SW 1271 (cell line): ENCODE data around the gene IL17B.
"Not testable (repeated sequence)": the region's sequence is repeated elsewhere in the genome, so short reads cannot be mapped to it uniquely, and the experiment has no call there.

Source experiments
- DNase-seq, 2 experiments: peaks; one replicate each; lab custom pipeline; 2025; lab: John Stamatoyannopoulos, UW

The IL17B gene

DNA sequence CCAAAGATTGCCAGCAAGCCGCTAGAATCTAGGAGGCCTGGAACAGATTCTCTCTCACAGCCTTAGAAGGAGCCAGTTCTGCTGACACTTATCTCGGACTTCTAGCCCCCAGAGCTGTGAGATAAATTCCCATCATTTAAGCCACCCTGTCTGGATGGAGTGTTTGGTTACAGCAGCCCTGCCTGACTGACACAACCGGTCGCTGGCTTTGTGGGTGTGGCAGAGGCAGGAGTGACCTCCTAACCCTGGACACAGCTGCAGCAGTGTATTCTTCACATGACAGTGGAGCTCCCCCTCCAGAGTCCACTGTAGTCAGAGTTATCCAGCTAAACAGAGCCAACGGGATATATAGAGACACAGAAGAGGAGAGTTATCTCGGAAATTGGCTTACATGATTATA, 21.2 kb upstream of the IL17B start:
- no peak for DNase-seq

DNA sequence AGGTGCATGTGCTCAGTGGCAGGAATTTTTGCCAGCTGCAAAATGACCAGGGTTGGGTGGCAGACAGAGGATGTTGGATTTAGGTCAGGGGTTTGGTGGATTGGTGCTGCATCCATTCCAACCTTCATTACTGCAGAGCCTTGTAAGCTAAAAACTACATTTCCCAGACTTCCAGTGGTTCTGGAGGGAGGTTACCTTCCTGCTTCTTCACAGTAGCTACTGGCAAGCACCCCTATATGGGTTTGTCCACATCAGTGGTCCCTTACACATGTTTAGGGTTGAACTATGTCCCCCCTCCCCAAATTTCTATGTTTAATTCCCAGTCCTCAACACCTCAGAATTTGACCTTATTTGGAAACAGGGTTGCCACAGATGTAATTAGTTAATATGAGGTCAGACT, 20.7 kb upstream of the IL17B start:
- DNase-seq: no peak

DNA sequence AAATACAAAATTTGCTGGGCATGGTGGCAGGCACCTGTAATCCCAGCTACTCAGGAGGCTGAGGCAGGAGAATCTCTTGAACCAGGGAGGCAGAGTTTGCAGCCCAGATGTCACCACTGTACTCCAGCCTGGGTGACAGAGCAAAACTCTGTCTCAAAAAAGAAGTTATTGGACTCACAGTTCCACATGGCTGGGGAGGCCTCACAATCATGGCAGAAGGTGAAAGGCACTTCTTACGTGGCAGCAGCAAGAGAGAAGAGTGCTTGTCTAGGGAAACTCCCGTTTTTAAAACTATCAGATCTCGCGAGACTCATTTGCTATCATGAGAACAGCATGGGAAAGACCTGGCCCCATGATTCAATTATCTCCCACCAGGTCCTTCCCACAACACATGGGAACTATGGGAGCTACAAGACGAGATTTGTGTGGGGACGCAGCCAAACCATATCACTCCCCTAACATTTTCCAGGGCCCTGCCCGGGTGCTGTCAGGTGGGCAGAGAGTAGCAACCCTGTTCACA, 19.7 kb upstream of the IL17B start:
- not testable (repeated sequence) for DNase-seq

DNA sequence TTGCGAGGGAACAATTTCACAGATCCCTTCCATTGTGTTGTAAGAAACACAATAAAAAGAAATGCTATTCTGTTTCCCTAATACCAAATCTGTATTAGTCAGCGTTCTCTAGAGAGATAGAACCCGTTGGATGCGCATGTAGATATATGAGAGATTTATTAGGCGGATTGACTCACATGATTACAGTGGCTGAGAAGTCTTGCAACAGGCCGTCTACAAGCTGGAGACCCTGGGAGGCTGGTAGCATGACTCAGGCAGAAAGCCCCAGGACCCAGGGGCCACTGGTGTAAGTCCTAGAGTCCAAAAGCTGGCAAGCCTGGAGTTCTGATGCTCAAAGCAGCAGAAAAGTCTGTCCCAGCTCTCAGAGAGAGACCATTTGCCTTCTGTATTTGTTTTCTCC, 18.4 kb upstream of the IL17B start:
- no peak for DNase-seq

DNA sequence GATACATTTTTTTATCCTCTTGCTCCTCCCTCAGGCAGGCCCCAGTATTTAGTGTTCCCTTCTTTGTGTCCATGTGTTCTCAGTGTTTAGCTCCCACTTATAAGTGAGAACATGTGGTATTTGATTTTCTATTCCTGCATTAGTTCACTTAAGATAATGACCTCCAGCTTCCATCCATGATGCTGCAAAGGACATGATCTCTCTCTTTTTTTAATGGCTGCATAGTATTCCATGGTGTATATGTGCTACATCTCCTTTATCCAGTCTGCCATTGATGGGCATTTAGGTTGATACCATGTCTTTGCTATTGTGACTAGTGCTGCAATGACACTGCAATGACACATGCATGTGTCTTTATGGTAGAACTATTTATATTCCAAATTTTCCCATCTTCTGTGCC, 15.9 kb upstream of the IL17B start:
- DNase-seq: not testable (repeated sequence)

DNA sequence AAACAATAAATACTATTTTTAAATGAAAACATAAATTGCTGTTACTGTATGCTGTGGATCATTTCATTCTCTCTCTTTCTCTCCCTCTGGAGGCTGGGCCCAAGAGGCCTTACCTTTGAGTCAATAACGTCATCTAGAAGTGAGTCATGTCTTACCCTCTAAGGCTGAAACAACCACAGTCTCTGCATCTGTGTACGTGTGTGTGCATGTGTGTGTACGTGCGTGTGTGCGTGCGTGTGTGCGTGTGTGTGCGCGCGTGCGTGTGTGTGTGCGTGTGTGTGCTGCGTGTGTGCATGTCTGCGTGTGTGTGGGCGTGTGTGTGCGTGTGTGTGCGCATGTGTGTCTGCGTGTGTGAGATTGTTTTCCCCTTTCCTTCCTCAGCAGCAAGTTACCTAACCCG, 13.6 kb upstream of the IL17B start:
- no peak for DNase-seq

DNA sequence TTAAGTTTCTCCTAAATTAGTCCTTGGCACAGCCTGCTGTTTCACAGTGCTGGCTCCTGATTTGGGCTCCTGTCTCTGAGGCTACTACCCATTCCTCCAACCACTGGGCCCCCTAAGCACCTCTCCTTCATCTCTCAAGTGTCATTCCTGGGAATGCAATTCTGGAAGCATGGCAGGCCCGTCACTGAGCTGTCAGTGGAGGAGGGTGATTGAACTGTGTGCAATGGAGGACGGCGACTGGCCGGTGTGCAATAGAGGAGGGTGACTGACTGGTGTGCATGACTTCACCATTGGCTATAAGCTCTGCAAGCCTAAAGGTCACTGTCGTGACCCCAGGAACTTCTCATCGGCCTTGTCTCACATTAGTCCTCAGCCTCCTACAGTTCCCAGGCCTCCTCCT, 12.4 kb upstream of the IL17B start:
- DNase-seq: no peak

DNA sequence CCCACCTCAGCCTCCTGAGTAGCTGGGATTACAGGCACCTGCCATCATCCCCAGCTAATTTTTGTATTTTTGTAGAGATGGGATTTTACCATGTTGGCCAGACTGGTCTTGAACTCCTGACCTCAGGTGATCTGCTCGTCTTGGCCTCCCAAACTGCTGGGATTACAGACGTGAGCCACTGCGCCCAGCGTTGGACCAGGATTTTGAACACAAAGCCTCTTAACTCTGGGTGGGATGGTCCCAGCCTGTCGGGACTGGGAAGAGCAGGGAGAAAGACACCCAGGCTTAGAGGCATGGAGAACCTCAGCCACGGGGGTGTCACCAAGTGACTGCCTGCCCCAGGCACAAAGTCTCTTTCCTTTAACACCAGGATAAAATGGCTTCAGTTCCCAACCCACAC, 12.0 kb upstream of the IL17B start:
- DNase-seq: not testable (repeated sequence)

DNA sequence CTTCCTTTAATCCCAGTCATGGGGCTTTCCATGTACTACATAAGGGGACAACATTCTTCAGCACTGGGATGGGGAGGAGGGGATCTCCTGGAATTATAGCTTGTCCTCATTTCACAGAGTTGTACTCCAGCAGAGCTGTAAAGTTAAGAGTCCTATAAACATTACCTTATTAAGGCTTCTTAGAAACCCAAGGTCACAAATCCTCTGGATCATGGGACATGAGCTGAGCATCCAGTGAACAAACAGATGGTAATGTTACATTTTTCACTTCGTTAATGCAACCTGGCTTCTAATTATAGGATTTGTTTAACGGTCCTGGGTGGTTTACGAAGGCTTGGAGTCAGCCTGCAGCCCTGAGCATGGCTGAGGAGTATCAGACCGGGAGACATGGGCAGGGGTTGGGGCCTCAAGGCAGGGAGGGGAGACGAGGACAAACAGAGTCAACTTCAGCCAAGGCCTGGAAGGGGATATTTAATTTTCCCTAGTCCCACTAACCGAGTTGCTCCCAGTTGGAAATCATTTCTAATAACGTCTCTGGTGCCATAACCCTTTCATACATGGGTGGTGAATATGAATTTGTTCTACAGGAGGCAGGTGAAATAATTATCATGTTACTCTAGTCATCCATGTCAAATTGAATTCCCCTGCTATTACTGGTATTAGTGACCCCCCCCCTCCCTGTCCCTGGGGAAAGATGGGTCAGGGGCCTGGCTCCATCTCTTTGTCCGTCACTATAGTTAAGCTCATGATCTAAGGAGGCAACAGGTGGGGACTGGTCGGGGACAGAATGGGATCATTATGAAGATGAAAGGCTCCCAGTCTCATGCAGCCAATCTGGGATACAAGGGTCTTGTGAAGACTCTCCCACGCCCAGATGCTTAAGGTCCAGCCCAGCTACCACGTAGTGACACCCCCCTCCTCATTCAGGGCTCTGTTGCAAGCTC, 10.7 kb upstream of the IL17B start:
- DNase-seq: no peak

DNA sequence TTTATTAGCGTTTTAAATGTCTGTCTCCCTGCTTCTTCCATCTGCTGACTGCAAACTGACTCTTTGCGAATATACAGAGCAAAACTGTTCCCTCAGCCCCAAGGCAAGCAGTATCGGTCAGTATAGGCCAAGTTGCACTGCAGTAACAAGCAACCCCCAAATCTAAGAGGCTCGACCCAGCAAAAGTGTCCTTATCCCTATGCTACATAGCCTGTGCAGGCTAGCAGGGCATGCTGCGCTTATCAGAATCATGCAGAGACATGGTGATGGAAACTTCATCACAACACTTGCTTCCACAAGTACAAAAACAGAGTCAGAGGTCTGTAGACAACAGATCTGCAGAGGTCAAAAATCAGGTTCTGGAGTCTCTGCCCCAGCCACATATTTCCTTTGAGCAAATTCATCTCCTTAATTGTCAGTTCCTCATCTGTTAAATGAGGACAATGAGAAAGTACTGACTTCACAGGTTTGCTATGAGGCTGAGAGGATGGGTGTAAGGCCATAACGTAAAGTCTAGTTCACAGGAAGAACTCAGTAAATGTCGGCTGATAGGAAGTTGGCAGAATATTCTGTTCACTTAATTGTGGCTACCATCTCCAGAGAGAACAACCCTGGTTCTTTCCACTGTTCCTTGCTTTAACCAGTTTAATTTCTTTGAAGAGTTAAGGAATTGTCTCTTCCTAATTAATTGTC, 9.6 kb upstream of the IL17B start:
- no peak for DNase-seq

DNA sequence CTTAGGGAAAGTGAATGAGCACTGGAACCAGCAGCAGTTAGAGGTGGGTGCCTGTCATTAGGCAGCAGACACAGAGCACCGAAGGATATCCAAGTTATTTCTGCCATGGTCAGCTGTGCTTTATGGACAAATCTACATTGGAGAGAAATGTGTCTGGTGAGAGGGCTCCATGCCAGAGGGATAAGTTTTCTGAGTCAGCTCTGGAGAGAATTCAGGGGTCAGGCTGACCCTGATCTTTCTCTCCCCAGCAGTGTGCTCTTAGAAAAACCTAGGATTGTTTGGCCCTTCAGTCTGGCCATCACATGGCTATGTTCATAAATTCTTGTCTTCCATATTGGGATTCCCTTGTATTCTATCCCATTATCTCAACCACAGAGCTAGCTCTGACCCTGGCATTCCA, 8.9 kb upstream of the IL17B start:
- DNase-seq: no peak

DNA sequence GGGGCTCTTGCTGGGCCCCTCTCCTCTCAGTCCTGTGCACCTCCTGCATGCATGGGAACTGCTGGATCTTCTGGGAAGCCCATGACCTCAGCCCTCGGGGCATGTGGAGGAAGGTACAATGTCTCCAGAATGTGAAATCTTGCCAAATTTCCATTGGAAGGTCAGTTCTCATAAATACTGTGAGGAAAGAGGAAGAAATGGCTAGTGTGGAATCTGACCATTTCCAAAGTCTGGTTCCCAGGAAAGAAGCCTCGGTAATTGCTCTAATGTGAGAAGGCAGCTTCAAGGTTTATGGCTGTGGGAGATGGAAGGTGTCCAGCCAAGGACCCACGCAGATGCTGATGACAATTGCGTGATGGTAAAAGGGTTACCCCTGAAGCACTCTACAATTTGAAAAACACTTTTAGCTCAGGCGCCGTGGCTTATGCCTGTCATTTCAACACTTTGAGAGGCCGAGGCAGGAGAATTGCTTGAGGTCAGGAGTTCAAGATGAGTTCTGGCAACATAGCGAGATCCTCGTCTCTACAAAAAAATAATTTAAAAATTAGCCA, 8.1 kb upstream of the IL17B start:
- no peak for DNase-seq

DNA sequence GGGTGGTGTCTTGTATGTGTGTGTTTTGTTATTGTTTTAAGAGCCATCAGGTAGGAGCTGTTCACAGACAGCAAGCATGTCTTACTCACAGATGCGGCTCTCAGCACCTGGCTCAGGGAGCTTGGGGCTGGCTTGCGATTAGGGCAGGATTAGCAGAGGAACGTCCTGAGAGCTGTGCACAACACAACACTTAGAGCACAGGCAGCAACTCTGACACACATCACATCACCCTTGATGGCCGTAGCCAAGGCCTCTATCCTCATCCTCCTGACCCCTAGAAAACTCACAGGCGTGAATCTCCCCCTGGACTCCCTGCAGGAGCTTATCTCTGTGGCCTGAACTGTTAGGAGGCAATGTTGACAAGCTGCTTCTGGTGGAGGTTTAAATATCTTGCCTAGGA, 7.1 kb upstream of the IL17B start:
- DNase-seq: no peak

DNA sequence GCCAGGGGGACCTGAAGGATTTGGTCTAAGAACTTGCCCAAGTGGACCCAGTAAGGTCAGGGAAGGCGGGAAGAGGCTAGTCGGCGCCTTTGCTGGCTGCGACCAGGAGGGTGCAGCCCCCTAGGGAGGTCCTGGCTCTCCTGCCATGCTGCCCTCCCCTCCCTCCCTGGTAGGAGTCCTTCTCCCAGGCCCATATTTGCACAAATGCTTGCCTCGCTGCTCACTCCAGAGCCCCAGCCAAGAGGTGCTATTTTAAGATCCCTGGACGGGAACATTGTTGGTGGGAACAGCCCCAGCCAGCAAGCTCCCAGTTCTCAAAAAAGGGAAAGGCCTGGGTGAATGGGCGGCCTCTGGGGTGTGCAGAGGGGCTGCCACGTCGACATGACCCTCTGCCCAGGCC, 4.3 kb upstream of the IL17B start:
- DNase-seq: no peak

DNA sequence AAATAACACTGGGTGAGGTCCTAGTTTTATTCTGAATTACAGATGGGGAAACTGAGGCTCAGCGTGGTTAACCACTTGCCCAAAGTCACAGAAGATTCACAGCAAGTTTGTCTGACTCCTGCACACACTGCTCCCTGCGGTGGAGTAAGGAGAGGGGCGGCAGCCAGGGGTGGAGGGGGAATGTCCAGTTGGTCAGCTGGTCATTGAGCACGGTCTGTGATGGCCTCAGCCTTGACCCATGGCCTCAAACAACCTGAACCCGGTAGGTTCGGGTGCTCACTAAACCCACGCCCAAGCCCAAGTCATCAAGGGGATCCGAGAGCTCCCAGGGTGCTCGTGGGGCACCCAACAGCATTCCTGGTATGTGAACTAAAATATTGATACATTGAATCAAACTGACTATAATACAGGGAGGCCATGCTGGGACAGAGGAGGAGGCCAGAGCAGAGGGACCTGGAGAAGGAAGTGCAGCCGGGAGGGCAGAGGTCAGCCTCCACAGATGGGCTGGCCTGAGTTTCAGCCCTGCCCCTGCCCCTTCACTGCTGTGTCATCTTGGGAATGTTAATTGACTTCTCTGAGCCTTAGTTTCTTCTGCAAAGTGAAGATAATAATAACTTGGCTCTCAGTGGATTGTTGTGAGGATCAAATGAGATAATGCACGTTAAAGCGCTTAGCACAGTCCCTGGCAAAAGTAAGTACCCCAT, 3.6 kb upstream of the IL17B start:
- DNase-seq: no peak

DNA sequence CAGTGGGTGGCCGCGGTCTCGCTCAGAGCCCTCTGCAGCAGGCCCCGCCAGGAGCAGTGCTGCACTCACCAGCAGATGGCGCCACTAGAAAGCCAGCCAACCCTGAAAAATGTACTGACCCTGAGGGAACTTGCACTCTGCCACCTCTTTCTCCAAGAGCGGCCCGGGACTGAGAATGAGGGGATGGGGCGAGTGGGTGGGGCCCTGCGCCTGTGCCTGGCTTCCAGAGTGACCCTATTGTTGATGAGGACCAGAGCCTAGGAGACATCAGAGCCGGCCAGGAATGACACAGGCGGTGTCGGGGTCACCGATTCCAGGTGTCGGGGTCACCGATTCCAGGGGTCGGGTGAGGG, 2.9 kb upstream of the IL17B start:
- peak in 1 of 2 experiments; percentile 64 for DNase-seq

DNA sequence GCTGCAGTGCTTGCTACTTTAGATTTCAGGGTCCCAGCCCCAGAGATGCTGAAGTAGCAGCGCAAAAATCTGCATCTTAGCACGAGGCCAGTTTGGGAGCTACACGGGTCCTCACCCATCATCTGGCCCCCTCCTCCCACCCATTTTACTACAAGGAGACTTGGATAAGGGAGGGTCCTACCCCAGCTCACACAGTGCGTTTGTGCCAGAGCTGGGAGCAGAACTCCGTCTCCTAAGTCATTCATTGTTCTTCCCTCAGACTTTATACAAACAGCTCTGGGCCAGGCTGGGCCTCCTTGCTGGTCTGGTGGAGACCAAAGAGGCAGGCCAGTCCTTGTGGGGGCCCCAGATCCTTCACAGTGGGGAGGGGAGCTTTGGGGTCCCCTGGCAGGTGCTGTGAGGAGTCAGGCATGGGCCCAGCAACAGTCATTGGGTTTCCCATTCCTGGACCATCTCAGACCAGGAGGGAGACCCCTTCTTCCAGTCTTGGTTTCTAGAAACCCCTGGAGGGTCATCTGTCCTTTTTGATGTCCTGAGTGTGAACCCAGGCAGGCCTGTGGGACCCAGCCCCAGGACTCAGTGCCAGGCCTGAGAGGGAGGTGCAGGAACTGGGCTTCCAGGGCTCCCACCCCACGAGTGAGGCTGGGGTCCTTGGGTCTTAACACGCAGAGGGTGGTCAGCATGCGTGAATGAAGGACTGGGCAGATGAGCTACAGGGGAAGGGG, 2.3 kb upstream of the IL17B start:
- no peak for DNase-seq

DNA sequence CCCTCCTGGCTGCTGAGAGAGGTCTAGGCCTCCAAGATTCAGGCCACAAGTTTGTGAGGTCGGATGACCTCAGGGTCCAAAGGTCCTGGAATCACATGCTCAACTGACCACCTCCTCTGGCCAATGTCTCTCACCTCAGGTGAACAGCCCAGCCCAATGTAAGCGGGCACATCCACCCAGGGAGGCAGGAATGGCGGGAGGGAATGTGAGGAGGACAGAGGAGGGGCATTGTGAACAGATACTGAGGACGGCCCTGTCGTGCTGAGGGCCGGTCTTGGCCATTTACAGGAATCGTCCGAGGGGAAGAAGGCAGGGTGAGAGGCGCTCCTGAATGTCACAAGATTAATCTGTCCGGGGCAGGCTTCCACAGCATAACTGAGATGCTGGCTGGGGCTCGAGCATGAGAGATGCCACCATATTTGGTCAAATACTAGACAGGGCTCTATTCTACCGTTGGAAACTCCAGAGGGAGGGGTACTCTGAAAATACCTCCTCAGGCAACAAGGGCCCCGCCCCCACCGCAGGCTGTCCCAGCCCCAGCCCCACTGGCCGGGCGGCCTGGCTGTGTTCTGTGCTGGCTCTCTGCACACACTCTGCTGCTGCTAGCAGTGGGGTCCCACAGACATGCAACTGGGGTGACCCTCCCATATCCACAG, 1.5 kb upstream of the IL17B start:
- DNase-seq: no peak

DNA sequence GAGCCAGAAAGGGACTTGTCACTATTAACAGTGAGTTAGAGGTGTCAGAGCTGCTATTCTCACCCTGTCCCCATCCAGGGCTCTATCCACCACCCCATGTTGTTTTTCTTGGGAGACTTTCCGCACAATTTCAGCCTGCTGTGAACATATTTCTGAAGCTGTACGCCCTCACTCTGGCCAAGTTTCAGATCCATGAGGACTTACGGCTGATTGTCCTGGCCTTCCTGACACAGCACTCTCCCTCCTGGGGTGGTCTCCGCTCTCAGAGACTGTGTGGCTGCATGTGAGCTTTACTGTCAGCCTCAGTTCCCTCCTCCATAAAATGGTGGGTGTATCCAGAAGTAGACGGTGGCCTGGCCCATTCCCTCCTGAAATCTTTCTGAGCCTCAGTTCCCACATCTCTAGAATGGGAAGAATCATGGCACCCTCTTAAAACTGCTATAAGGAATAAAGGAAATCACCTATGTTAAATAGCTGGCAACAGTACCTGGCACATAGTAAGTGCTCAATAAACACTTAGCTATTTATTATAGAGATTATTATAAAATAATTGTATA, 804 bp upstream of the IL17B start:
- DNase-seq: no peak

DNA sequence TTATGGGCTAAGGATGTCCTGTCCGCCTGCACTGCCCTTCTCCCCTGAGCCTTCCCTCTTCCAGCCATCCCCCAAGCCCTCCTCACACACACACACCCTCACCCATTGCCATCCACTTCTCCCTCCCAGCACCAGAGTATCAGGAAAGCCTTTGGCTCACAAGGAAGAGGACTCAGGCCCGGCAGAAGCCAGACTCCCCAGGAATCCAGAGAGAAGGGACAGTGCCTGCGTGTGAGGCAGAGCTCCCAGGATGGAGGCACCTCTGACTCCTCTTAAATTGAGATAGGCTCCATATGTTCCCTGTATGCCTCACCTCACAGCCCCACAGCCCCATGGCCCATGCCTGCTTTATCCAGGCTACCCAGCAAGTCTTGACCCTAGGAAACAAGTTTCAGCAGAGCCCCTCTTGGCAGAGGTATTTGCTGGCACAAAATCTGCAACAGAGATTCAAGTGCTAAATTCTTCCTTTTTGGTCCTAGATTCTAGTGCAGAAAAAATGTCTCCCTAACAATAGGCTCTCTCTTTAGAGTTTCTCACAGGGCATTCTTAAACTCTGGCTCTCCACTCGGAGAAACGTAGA, 761 bp downstream of the IL17B start:
- DNase-seq: no peak
